Panc1 (cell line): ENCODE results near the gene ALOX12B. TPM values are rescaled to one million over a fixed set of nuclear protein-coding genes. Genes with fewer than 3 reads are reported as not detected.

Experiments used
- ATAC-seq: fragments of 200-7000 bp; cut with Tn5 transposase; 2 replicates; pipeline ENCODE4 v1.9.1; 2020; ENCODE audit warnings: mild to moderate bottlenecking, moderate library complexity
- BruUV-seq: library from RNA; stranded (reverse); fragments of 400-500 nt; replicated peaks from 2 replicates; lab custom pipeline; 2021; lab: Mats Ljungman, UMichigan
- CTCF ChIA-PET: fragments of 300-600 bp; sonication (Branson Sonifier 250); formaldehyde crosslinking; loops from one replicate; lab custom pipeline; 2022; ENCODE audit warnings: antibody characterized with exemption; lab: Charles Lee
- POLR2A ChIA-PET: fragments of 300-600 bp; sonication (Branson Sonifier 250); formaldehyde crosslinking; loops from one replicate; lab custom pipeline; 2022; ENCODE audit warnings: antibody characterized with exemption; lab: Charles Lee
- DNase-seq: peaks from one replicate; pipeline ENCODE4 v3.0.0-alpha.2; 2010; ENCODE audit warnings: low read depth, low spot score
- H3K27ac ChIP-seq: 2 replicates; pipeline ENCODE4 v1.5.1; 2011; ENCODE audit warnings: mild to moderate bottlenecking, low read length, inconsistent platforms
- H3K27me3 ChIP-seq: fragments of 200-500 bp; sonication (Bioruptor generic); 2 replicates; pipeline ENCODE4 v1.6.0; 2014; ENCODE audit warnings: low read length, inconsistent platforms; ENCODE audit not compliant: control insufficient read depth, insufficient read depth
- H3K36me3 ChIP-seq: fragments of 200-500 bp; sonication (Bioruptor generic); 2 replicates; pipeline ENCODE4 v1.5.1; 2014; ENCODE audit warnings: inconsistent platforms, mild to moderate bottlenecking, low read length, moderate library complexity; ENCODE audit not compliant: control insufficient read depth, insufficient read depth
- H3K4me1 ChIP-seq: 2 replicates; pipeline ENCODE4 v1.5.1; 2011; ENCODE audit warnings: inconsistent platforms, mild to moderate bottlenecking, low read length, moderate library complexity; ENCODE audit not compliant: control insufficient read depth, insufficient read depth
- H3K4me3 ChIP-seq, 2 experiments: 2 replicates each; pipeline ENCODE4 v1.5.1; 2011 to 2012; ENCODE audit warnings: low read depth in 2 of 2, low read length in 2 of 2, mild to moderate bottlenecking in 2 of 2, inconsistent platforms in 1 of 2, moderate library complexity in 1 of 2
- H3K9me3 ChIP-seq: fragments of 200-500 bp; sonication (Bioruptor generic); 2 replicates; pipeline ENCODE4 v1.5.1; 2014; ENCODE audit warnings: low read depth, mild to moderate bottlenecking, inconsistent platforms, low read length, moderate library complexity; ENCODE audit not compliant: control insufficient read depth, insufficient read depth
- CTCF ChIP-seq: fragments of 450-650 bp; IDR thresholded peaks from 2 replicates; pipeline ENCODE4 v1.5.1; 2017; ENCODE audit warnings: mild to moderate bottlenecking
- POLR2AphosphoS5 ChIP-seq: IDR thresholded peaks from 2 replicates; pipeline ENCODE4 v1.6.1; 2012; ENCODE audit warnings: mild to moderate bottlenecking, low read depth, low read length, moderate library complexity
- REST ChIP-seq, 2 experiments: IDR thresholded peaks; 2 replicates each; pipeline ENCODE4 v1.6.1; 2011 to 2012; ENCODE audit warnings: low read depth in 2 of 2, control low read depth in 1 of 2, low read length in 1 of 2, mild to moderate bottlenecking in 1 of 2, moderate library complexity in 1 of 2; ENCODE audit not compliant: insufficient read depth in 1 of 2
- SIN3A ChIP-seq: IDR thresholded peaks from 2 replicates; pipeline ENCODE4 v1.6.1; 2012; ENCODE audit warnings: low read depth, mild to moderate bottlenecking, low read length, moderate library complexity, borderline replicate concordance; ENCODE audit not compliant: insufficient read depth
- TCF7L2 ChIP-seq: IDR thresholded peaks from 2 replicates; pipeline ENCODE4 v1.6.1; 2011; ENCODE audit warnings: mild to moderate bottlenecking, low read depth, low read length, inconsistent platforms
- in situ Hi-C: cut with HindIII; loops from 2 replicates; pipeline ENCODE4 v1.10.0; 2016; ENCODE audit warnings: low sequenced_read_pairs, low pct_unique_long_range_greater_than_20kb
- intact Hi-C: fragments of 100-400 bp; cut with micrococcal nuclease; formaldehyde crosslinking; loops from one replicate; pipeline ENCODE4 v1.10.0; 2022; ENCODE audit not compliant: unreplicated experiment
- total RNA-seq: library from RNA; stranded (reverse); gene quantifications from one replicate; pipeline ENCODE4 v1.2.1, GENCODE V29; 2021; ENCODE audit not compliant: unreplicated experiment

ALOX12B gene
- total RNA-seq, 1 experiment from 2014 or later, result not detected

GRCh38 chr17:8044819-8045810 is 42.4 kb downstream of the ALOX12B start:
- Histone ChIP-seq H3K9me3 (no peaks in the 10 kb centered on the region), H3K27ac (no peak overlapping the region), H3K4me1 (no peaks in the 10 kb centered on the region), H3K36me3 (no peaks in the 10 kb centered on the region), H3K27me3 (no peaks in the 10 kb centered on the region), H3K4me3 (no peak overlapping the region)
- in situ Hi-C loops (no loop called here), intact Hi-C loops (no loop called here)
- ATAC-seq, result no peak
- POLR2A ChIA-PET, result no interaction called here
- no TSS peak for BruUV-seq
- TF ChIP-seq CTCF (no peak), REST (IDR thresholded peaks at IDR 0.05; ENCODE audit: insufficient read depth in 1 of 2, low read depth in 2 of 2, low read length in 1 of 2) (no peak), TCF7L2 (no peak), POLR2AphosphoS5 (no peak), SIN3A (no peak)
- CTCF ChIA-PET, result no interaction called here
- DNase-seq, result no peak

- intact Hi-C loops (no loop called here), in situ Hi-C loops (no loop called here)
- no peak overlapping the region for H3K4me3 ChIP-seq
- no peaks in the 10 kb centered on the region for H3K9me3 ChIP-seq
- ChIA-PET POLR2A (no interaction called here), CTCF (interaction anchor here (0.9 to 1.5 kb wide), 3 partner anchors 25 to 129 kb away, joined by 3 to 4 read pairs (median 4); no protein-coding TSS in a partner anchor)
- no peak for TF ChIP-seq POLR2AphosphoS5
- no peaks in the 10 kb centered on the region for H3K27me3 ChIP-seq
- no TSS peak for BruUV-seq
- ATAC-seq (no peak), DNase-seq (no peak)
- no peak overlapping the region for H3K27ac ChIP-seq
- no peaks in the 10 kb centered on the region for H3K36me3 ChIP-seq
- H3K4me1 ChIP-seq, result no peaks in the 10 kb centered on the region
Observed at GRCh38 chr17:8041979-8042378, 45.5 kb downstream of the ALOX12B start.
